Hippocampal formation (tissue), 2 donors: ENCODE results near the gene RALB.

Experiments
- DNase-seq, 2 donors: peaks; one replicate each; lab custom pipeline; 2025; lab: John Stamatoyannopoulos, UW

Gene RALB

GRCh38 chr2:120252225-120253020, at the start of gene RALB:
RALB (plus strand) TSS chr2:120252852; CDS start chr2:120278665, 25,813 bp downstream.
- peak; percentile 98 to 100 for DNase-seq

- no peak for DNase-seq
Measured at GRCh38 chr2:120203251-120204021, 49.2 kb upstream of the RALB start.

- no peak for DNase-seq
Measured at GRCh38 chr2:120204022-120204405, 48.6 kb upstream of the RALB start.

GRCh38 chr2:120204417-120204816, 48.2 kb upstream of the RALB start:
- DNase-seq, result no peak

- DNase-seq, result no peak
Measured at GRCh38 chr2:120204945-120205670, 47.5 kb upstream of the RALB start.

- DNase-seq, result no peak
Measured at GRCh38 chr2:120206022-120206581, 46.5 kb upstream of the RALB start.

GRCh38 chr2:120208381-120209353, 44.0 kb upstream of the RALB start:
- no peak for DNase-seq

GRCh38 chr2:120209427-120210269, 43.0 kb upstream of the RALB start:
- no peak for DNase-seq

- DNase-seq, result no peak
Measured at GRCh38 chr2:120210270-120210693, 42.4 kb upstream of the RALB start.

- no peak for DNase-seq
Measured at GRCh38 chr2:120218181-120218580, 34.5 kb upstream of the RALB start.

- no peak for DNase-seq
Measured at GRCh38 chr2:120219291-120219690, 33.4 kb upstream of the RALB start.

GRCh38 chr2:120219766-120220165, 32.9 kb upstream of the RALB start:
- DNase-seq, result peak in 1 of 2 donors; percentile 6

- DNase-seq, result no peak
Measured at GRCh38 chr2:120220756-120221155, 31.9 kb upstream of the RALB start.

- no peak for DNase-seq
Measured at GRCh38 chr2:120221616-120222015, 31.0 kb upstream of the RALB start.

- no peak for DNase-seq
Measured at GRCh38 chr2:120222186-120223033, 30.2 kb upstream of the RALB start.

GRCh38 chr2:120223034-120223912, 29.4 kb upstream of the RALB start, which contains the start of gene TMEM185B:
TMEM185B (minus strand) TSS chr2:120223400; CDS start chr2:120222976, 424 bp downstream.
- peak; percentile 61 to 87 for DNase-seq

GRCh38 chr2:120224256-120224655, 28.4 kb upstream of the RALB start:
- DNase-seq, result no peak
